ENCODE measurements around the gene PRSS38. TPM values are rescaled to one million over a fixed set of nuclear protein-coding genes. Genes with fewer than 3 reads are reported as not detected.

PRSS38 gene
- total and polyA plus RNA-seq, 2 donors (not counting 3 experiments of a cell fraction or from before 2014, with no cell fraction given), result not detected

DNA sequence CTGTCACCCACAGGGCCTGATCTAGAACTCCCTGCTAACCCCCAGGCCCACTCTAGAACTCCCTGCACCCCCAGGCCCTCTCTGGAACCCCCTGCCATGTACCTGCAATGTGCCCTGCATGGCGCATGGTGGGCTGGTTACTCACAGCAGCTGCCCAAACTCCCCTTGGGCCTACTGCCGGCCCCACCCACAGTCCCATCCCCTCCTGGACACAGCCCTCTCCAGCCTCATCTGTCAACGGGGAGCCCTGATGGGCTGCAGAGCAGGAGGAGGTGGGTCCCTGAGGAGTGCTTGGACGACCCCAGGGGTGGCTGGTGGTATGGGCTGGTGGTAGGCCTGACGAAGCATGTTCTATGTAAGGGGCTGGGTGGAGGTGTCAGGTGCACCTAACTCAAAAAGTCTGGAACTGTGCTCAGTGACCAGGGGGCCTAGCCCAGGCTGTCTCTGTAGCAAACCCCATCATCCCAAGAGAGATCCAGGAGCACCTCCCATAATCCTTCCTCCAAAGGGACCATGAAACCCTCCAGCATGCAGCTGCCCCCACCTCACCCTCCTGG, 19.0 kb upstream of the PRSS38 start:
- H3K4me1 ChIP-seq (ENCODE audit: control insufficient read depth, extremely low read depth, insufficient read depth, low read length), result no peaks in the 10 kb centered on the region
- intact Hi-C loops (cut with micrococcal nuclease), result no loop called here
- H2AFZ ChIP-seq (ENCODE audit: low read depth, low read length), result no peak overlapping the region
- no peak overlapping the region for H3K27ac ChIP-seq (ENCODE audit: insufficient read depth, low read depth, low read length)
- H3K36me3 ChIP-seq (ENCODE audit: control insufficient read depth in 2 of 2, extremely low read depth in 1 of 2, insufficient read depth in 2 of 2, low read length in 2 of 2), result no peaks in the 10 kb centered on the region
- dilution Hi-C loops (cut with MboI; ENCODE audit: extremely low pct_ligation_motif_present, low sequenced_read_pairs), result no loop called here
- no peak overlapping the region for H3K4me2 ChIP-seq (ENCODE audit: insufficient read depth, low read length)
- no peaks in the 10 kb centered on the region for H3K9me1 ChIP-seq (replicated peaks; ENCODE audit: control insufficient read depth, extremely low read depth, insufficient read depth, low read length)
- DNase-seq (ENCODE audit: low read depth, low spot score) (no peak), FAIRE-seq (no peak)
- no peaks in the 10 kb centered on the region for H3K9me3 ChIP-seq (replicated peaks; ENCODE audit: control insufficient read depth, insufficient read depth, low read length)
- POLR2A ChIA-PET, result no interaction called here
- TF ChIP-seq POLR2AphosphoS5 (IDR thresholded peaks at IDR 0.05; ENCODE audit: insufficient read depth, low read depth, low read length) (no peak), POLR2A (IDR thresholded peaks at IDR 0.05; ENCODE audit: low read depth, low read length) (no peak), EZH2 (IDR thresholded peaks at IDR 0.05; ENCODE audit: borderline replicate concordance, low read depth, low read length, severe bottlenecking) (no peak), MYC (IDR thresholded peaks at IDR 0.05; ENCODE audit: low read depth, low read length) (no peak), FOS (IDR thresholded peaks at IDR 0.05; ENCODE audit: borderline replicate concordance, insufficient read depth, low read length) (no peak), GATA2 (IDR thresholded peaks at IDR 0.05; ENCODE audit: insufficient read depth, insufficient read length, low read depth, low read length) (no peak), JUN (IDR thresholded peaks at IDR 0.05; ENCODE audit: borderline replicate concordance, insufficient read depth, insufficient read length, low read depth) (no peak)
- TF ChIP-seq, protein P1, sequence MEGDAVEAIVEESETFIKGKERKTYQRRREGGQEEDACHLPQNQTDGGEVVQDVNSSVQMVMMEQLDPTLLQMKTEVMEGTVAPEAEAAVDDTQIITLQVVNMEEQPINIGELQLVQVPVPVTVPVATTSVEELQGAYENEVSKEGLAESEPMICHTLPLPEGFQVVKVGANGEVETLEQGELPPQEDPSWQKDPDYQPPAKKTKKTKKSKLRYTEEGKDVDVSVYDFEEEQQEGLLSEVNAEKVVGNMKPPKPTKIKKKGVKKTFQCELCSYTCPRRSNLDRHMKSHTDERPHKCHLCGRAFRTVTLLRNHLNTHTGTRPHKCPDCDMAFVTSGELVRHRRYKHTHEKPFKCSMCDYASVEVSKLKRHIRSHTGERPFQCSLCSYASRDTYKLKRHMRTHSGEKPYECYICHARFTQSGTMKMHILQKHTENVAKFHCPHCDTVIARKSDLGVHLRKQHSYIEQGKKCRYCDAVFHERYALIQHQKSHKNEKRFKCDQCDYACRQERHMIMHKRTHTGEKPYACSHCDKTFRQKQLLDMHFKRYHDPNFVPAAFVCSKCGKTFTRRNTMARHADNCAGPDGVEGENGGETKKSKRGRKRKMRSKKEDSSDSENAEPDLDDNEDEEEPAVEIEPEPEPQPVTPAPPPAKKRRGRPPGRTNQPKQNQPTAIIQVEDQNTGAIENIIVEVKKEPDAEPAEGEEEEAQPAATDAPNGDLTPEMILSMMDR (IDR thresholded peaks at IDR 0.05; ENCODE audit: extremely low read depth in 1 of 2, insufficient read depth in 1 of 2, low read depth in 1 of 2, low read length in 2 of 2), result no peak
- TF ChIP-seq, protein P2, sequence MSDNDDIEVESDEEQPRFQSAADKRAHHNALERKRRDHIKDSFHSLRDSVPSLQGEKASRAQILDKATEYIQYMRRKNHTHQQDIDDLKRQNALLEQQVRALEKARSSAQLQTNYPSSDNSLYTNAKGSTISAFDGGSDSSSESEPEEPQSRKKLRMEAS (IDR thresholded peaks at IDR 0.05; ENCODE audit: insufficient read depth, insufficient read length), result no peak
- no peak overlapping the region for H3K4me3 ChIP-seq (replicated peaks in 1 of 3; ENCODE audit: insufficient read depth in 1 of 3, low read depth in 1 of 3, low read length in 3 of 3)
- H3K79me2 ChIP-seq (ENCODE audit: control insufficient read depth, insufficient read depth, low read length), result no peaks in the 10 kb centered on the region
- H3K27me3 ChIP-seq (ENCODE audit: control insufficient read depth in 2 of 2, insufficient read depth in 2 of 2, low read length in 2 of 2), result no peaks in the 10 kb centered on the region
- H3K9ac ChIP-seq (replicated peaks; ENCODE audit: extremely low read depth, insufficient read depth, low read length), result no peak overlapping the region
- no peaks in the 10 kb centered on the region for H4K20me1 ChIP-seq (replicated peaks; ENCODE audit: control insufficient read depth, extremely low read depth, insufficient read depth, low read length)
- BruUV-seq (replicated peaks), result no TSS peak
- CTCF ChIA-PET, result no interaction called here
